Activated T-cell treated with anti-CD3 and anti-CD28 coated beads, Interleukin-2, amount 50 U/mL, for 4 hours (primary cell): Measurements from ENCODE around the gene TMIGD1. TPM values are rescaled to one million over a fixed set of nuclear protein-coding genes. Genes with fewer than 3 reads are reported as not detected.
"Not testable (repeated sequence)": the region's sequence is repeated elsewhere in the genome, so short reads cannot be mapped to it uniquely, and the experiment has no call there.

ENCODE experiments used
- ATAC-seq, 2 donors: fragments of 200-7000 bp; cut with Tn5 transposase; one replicate each; pipeline ENCODE4 v1.10.0; 2021
- DNase-seq: peaks from one replicate; pipeline ENCODE4 v3.0.0-alpha.2; 2020
- H3K27me3 Mint-ChIP-seq: one replicate; pipeline ENCODE4 v1.8.0; 2021; ENCODE audit warnings: low read depth, mixed read lengths
- H3K36me3 Mint-ChIP-seq: one replicate; pipeline ENCODE4 v1.8.0; 2022; ENCODE audit warnings: mixed read lengths; ENCODE audit not compliant: insufficient read depth
- H3K4me1 Mint-ChIP-seq: one replicate; pipeline ENCODE4 v1.8.0; 2021; ENCODE audit warnings: low read depth, mixed read lengths
- H3K4me3 Mint-ChIP-seq: one replicate; pipeline ENCODE4 v1.8.0; 2021; ENCODE audit warnings: mild to moderate bottlenecking, moderate library complexity, mixed read lengths
- H3K9me3 Mint-ChIP-seq: one replicate; pipeline ENCODE4 v1.8.0; 2021; ENCODE audit warnings: mixed read lengths
- total RNA-seq, 3 donors: library from RNA; stranded (reverse); gene quantifications; one replicate each; pipeline ENCODE4 v1.2.1, GENCODE V29; 2021

The TMIGD1 gene
- total RNA-seq, 3 donors from 2014 or later: not detected

GRCh38 chr17:30369995-30370394 is 36.1 kb upstream of the TMIGD1 start:
- H3K9me3 Mint-ChIP-seq: no peaks in the 10 kb centered on the region
- ATAC-seq (no peak), DNase-seq (no peak)
- peaks cover 50% of the 10 kb centered on the region for H3K4me1 Mint-ChIP-seq
- no peaks in the 10 kb centered on the region for H3K36me3 Mint-ChIP-seq
- no peak overlapping the region for H3K4me3 Mint-ChIP-seq
- H3K27me3 Mint-ChIP-seq: no peaks in the 10 kb centered on the region

DNA sequence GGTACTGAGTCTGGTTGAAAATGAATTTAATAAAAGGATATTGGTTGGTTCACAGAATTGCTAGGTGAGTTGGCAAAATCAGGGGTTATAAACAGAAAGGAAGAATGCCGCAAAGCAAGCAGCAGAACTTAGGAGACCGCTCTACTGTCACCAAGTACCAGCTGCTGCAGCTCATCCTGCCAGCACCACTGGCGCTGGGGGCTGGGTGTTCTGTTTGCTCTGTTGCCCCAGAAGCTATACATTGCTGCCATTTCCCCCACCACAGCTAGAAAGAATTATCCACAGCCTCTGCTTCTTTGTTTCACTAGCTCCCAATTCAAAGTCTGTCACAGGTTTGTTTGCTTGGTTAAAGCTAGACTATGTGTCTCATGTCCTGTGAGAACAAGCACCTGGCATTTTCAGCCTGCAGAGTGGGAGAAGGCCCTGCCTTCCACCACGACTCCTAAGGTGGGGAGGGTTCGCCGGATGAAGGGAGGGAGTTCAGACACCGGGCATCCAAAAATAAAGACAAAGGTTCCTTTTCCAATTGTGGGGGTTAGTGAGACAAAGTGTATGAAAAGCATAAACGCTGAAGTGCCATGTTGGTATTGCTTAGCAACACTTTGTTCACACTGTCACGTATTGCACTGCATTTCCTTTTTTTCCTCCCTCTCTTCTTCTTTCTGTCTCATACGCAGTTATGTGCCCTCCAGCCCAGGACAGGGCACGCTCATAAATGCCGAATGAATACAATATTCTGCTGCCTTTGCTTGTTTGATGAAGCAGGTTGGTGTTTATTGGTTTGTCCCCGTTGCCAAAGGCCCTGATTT is 35.3 kb upstream of the TMIGD1 start:
- Mint-ChIP-seq H3K9me3 (no peaks in the 10 kb centered on the region), H3K4me3 (no peak overlapping the region), H3K4me1 (peaks cover 51% of the 10 kb centered on the region), H3K27me3 (no peaks in the 10 kb centered on the region), H3K36me3 (no peaks in the 10 kb centered on the region)
- ATAC-seq: no peak
- no peak for DNase-seq

DNA sequence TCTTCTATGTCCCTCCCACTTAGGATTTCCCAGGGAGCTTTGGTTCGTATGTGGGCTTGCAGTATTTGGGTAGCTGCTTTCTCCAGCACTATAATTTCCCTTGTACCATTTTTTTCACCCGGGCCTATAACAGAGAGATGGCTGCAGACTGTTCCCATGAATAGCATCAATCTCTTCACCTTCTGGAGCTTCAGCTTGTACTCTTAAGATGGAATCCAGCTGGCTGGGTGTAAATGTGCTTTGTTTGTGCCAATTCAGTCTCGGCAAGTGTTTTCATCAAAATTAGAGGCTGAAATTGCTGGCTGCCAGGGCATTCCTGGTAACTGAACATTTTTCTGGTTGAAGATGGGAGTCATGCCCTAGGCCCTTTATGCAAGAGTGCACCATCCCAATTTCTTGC is 32.7 kb upstream of the TMIGD1 start:
- DNase-seq (no peak), ATAC-seq (no peak)
- H3K4me3 Mint-ChIP-seq: no peak overlapping the region
- peaks cover 51% of the 10 kb centered on the region for H3K4me1 Mint-ChIP-seq
- H3K27me3 Mint-ChIP-seq: no peaks in the 10 kb centered on the region
- no peaks in the 10 kb centered on the region for H3K9me3 Mint-ChIP-seq
- H3K36me3 Mint-ChIP-seq: no peaks in the 10 kb centered on the region

- ATAC-seq (peak; percentile 95 to 96), DNase-seq (peak; percentile 80)
- Mint-ChIP-seq H3K4me3 (peak overlapping the region; percentile 40), H3K36me3 (no peaks in the 10 kb centered on the region), H3K4me1 (peaks cover 35% of the 10 kb centered on the region), H3K27me3 (no peaks in the 10 kb centered on the region), H3K9me3 (peaks cover 3% of the 10 kb centered on the region)
These were observed 29.9 kb upstream of the TMIGD1 start for GRCh38 chr17:30363715-30364202.

- ATAC-seq (no peak), DNase-seq (no peak)
- Mint-ChIP-seq H3K9me3 (peaks cover 3% of the 10 kb centered on the region), H3K4me3 (no peak overlapping the region), H3K4me1 (peaks cover 30% of the 10 kb centered on the region), H3K27me3 (no peaks in the 10 kb centered on the region), H3K36me3 (no peaks in the 10 kb centered on the region)
These were observed 28.0 kb upstream of the TMIGD1 start for GRCh38 chr17:30361766-30362279.

GRCh38 chr17:30360086-30360808 is 26.4 kb upstream of the TMIGD1 start:
- H3K27me3 Mint-ChIP-seq: no peaks in the 10 kb centered on the region

GRCh38 chr17:30358055-30358760 is 24.4 kb upstream of the TMIGD1 start:
- Mint-ChIP-seq H3K36me3 (no peaks in the 10 kb centered on the region), H3K4me3 (no peak overlapping the region), H3K4me1 (peaks cover 7% of the 10 kb centered on the region), H3K27me3 (no peaks in the 10 kb centered on the region), H3K9me3 (peaks cover 3% of the 10 kb centered on the region)
- DNase-seq (no peak), ATAC-seq (no peak)

More at GRCh38 chr17:30360086-30360808, 26.4 kb upstream of the TMIGD1 start:
- H3K36me3 Mint-ChIP-seq: no peaks in the 10 kb centered on the region
- H3K9me3 Mint-ChIP-seq: peaks cover 3% of the 10 kb centered on the region
- no peak overlapping the region for H3K4me3 Mint-ChIP-seq
- ATAC-seq: no peak
- no peak for DNase-seq
- H3K4me1 Mint-ChIP-seq: peaks cover 19% of the 10 kb centered on the region

DNA sequence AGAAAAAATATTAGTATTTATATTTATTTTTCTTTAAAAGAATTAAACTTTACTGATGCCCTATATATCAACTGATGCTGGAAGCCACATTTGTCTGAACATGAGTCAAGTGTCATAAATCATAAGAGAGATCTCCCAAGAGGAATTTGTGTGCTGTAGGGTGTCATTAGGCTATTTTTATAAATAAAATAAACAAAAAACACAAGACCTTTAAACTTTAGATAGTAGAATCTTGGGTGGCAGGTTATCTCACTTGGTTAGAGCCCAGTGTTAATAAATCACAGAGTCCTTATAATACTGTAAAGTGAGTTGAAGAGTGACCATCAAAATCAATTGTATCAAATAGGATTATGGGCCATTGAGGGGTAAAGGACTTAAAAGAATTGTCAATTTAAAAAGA is 23.6 kb upstream of the TMIGD1 start:
- H3K4me3 Mint-ChIP-seq: no peak overlapping the region
- H3K4me1 Mint-ChIP-seq: peaks cover 1% of the 10 kb centered on the region
- DNase-seq: no peak
- no peaks in the 10 kb centered on the region for H3K36me3 Mint-ChIP-seq
- ATAC-seq: no peak
- H3K27me3 Mint-ChIP-seq: no peaks in the 10 kb centered on the region
- H3K9me3 Mint-ChIP-seq: peaks cover 3% of the 10 kb centered on the region

- Mint-ChIP-seq H3K4me3 (no peak overlapping the region), H3K4me1 (no peaks in the 10 kb centered on the region)
- ATAC-seq: no peak
These were observed 20.8 kb upstream of the TMIGD1 start for GRCh38 chr17:30354701-30355100.

GRCh38 chr17:30352240-30352814 is 18.5 kb upstream of the TMIGD1 start:
- no peak for DNase-seq
- no peak overlapping the region for H3K4me3 Mint-ChIP-seq
- H3K9me3 Mint-ChIP-seq: no peaks in the 10 kb centered on the region
- no peak for ATAC-seq
- H3K27me3 Mint-ChIP-seq: no peaks in the 10 kb centered on the region
- H3K36me3 Mint-ChIP-seq: no peaks in the 10 kb centered on the region
- no peaks in the 10 kb centered on the region for H3K4me1 Mint-ChIP-seq

More at GRCh38 chr17:30354701-30355100, 20.8 kb upstream of the TMIGD1 start:
- H3K27me3 Mint-ChIP-seq: no peaks in the 10 kb centered on the region
- H3K36me3 Mint-ChIP-seq: no peaks in the 10 kb centered on the region
- DNase-seq: no peak
- no peaks in the 10 kb centered on the region for H3K9me3 Mint-ChIP-seq

GRCh38 chr17:30351735-30352134 is 17.9 kb upstream of the TMIGD1 start:
- Mint-ChIP-seq H3K27me3 (no peaks in the 10 kb centered on the region), H3K4me3 (no peak overlapping the region), H3K9me3 (no peaks in the 10 kb centered on the region), H3K36me3 (no peaks in the 10 kb centered on the region), H3K4me1 (no peaks in the 10 kb centered on the region)
- no peak for DNase-seq
- no peak for ATAC-seq

DNA sequence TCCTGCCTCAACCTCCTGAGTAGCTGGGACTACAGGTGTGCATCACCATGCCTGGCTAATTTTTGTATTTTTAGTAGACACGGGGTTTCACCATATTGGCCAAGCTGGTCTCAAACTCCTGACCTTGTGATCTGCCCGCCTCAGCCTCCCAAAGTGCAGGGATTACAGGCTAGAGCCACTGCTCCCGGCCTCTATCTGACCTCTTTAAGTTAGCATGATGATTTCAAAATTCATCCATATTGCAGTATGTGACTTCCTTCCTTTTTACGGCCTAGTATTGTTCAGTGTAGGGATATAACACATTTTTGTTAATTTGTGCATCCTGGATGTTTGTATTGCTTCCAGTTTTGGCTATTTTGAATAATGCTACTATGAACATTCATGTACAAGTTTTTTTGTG is 17.4 kb upstream of the TMIGD1 start:
- H3K27me3 Mint-ChIP-seq, H3K36me3 Mint-ChIP-seq, H3K9me3 Mint-ChIP-seq, ATAC-seq, DNase-seq, H3K4me3 Mint-ChIP-seq, H3K4me1 Mint-ChIP-seq: not testable (repeated sequence)

- DNase-seq (no peak), ATAC-seq (no peak)
- H3K9me3 Mint-ChIP-seq: no peaks in the 10 kb centered on the region
- no peaks in the 10 kb centered on the region for H3K27me3 Mint-ChIP-seq
- H3K4me3 Mint-ChIP-seq: no peak overlapping the region
- no peaks in the 10 kb centered on the region for H3K36me3 Mint-ChIP-seq
- H3K4me1 Mint-ChIP-seq: peaks cover 6% of the 10 kb centered on the region
These were observed 15.4 kb upstream of the TMIGD1 start for GRCh38 chr17:30349252-30349651.

DNA sequence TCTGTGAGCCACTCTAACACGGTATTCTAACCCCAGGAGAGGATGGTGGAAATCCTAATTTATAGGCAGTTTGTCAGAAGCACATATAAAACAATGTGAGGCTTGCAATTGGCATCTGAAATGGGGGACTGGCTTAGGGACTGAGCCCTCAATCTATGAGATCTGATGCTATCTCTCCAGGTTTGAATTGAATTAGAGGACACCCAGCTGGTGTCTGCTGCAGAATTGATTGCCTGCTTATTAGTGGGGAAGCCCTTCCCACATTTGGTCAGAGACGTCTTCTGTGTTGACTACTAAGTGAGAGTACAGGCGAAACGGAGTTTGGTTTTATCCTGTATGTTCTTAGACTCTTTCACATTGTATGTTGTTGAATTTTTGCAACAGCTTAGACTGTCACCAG is 13.6 kb upstream of the TMIGD1 start:
- Mint-ChIP-seq H3K36me3 (no peaks in the 10 kb centered on the region), H3K27me3 (no peaks in the 10 kb centered on the region), H3K4me3 (no peak overlapping the region), H3K4me1 (peaks cover 6% of the 10 kb centered on the region), H3K9me3 (no peaks in the 10 kb centered on the region)
- DNase-seq: no peak
- no peak for ATAC-seq
